Lower leg skin (tissue), 3 donors: Measurements from ENCODE around the gene ATP5ME.

Source experiments
- CTCF ChIP-seq, 3 donors: fragments of 450-650 bp; IDR thresholded peaks; one replicate each; pipeline ENCODE4 v1.5.1; 2016; ENCODE audit warnings: antibody characterized with exemption in 3 of 3, mild to moderate bottlenecking in 3 of 3, moderate library complexity in 2 of 3
- POLR2A ChIP-seq, 2 donors: fragments of 450-650 bp; IDR thresholded peaks; one replicate each; pipeline ENCODE4 v1.6.1; 2016 to 2017; ENCODE audit warnings: antibody characterized with exemption in 2 of 2, mild to moderate bottlenecking in 1 of 2, moderate library complexity in 1 of 2

GRCh38 chr4:664713-665231 is 9.3 kb downstream of the ATP5ME start:
- TF ChIP-seq CTCF (IDR thresholded peaks at IDR 0.05): no peak
- TF ChIP-seq POLR2A (IDR thresholded peaks at IDR 0.05): no peak
